ENCODE measurements around the gene SRPK2. TPM values are rescaled to one million over a fixed set of nuclear protein-coding genes. Genes with fewer than 3 reads are reported as not detected.

The SRPK2 gene
- total RNA-seq, 1 donor from 2014 or later: 69.5 TPM

DNA sequence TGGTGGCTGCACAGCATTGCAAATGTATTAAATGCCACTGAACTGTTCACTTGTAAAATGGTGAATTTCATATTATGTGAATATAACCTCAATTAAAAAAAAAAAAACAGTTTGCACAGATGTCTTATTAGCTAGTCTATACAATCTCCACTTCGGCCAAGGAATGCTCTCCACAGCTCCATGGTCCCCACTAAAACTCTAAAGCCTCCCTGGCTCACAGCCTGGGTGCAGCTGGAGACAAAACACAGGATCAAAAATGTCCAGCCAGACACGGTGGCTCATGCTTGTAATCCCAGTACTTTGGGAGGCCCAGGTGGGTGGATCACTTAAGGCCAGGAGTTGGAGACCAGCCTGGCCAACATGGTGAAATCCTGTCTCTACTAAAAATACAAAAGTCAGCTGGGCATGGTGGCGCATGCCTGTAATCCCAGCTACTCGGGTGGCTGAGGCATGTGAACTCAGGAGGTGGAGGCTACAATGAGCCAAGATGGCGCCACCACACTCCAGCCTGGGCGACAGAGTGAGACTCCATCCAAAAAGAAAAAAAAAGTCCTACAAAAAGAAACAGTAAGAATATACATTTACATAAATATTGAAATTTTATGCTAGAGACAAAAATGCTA is 66.0 kb downstream of the SRPK2 start:
- TF ChIP-seq CTCF (IDR thresholded peaks at IDR 0.05): no peak
- H3K4me1 Mint-ChIP-seq (ENCODE audit: unreplicated experiment): peaks cover 1% of the 10 kb centered on the region
- H3K27me3 Mint-ChIP-seq (ENCODE audit: unreplicated experiment): no peaks in the 10 kb centered on the region
- no peak overlapping the region for H3K4me3 Mint-ChIP-seq (ENCODE audit: unreplicated experiment)
- no peak for DNase-seq (ENCODE audit: extremely low spot score, unreplicated experiment)
- no peaks in the 10 kb centered on the region for H3K36me3 Mint-ChIP-seq (ENCODE audit: unreplicated experiment)
- H3K9me3 Mint-ChIP-seq (ENCODE audit: unreplicated experiment): no peaks in the 10 kb centered on the region
- H3K27ac Mint-ChIP-seq (ENCODE audit: unreplicated experiment): no peak overlapping the region

DNA sequence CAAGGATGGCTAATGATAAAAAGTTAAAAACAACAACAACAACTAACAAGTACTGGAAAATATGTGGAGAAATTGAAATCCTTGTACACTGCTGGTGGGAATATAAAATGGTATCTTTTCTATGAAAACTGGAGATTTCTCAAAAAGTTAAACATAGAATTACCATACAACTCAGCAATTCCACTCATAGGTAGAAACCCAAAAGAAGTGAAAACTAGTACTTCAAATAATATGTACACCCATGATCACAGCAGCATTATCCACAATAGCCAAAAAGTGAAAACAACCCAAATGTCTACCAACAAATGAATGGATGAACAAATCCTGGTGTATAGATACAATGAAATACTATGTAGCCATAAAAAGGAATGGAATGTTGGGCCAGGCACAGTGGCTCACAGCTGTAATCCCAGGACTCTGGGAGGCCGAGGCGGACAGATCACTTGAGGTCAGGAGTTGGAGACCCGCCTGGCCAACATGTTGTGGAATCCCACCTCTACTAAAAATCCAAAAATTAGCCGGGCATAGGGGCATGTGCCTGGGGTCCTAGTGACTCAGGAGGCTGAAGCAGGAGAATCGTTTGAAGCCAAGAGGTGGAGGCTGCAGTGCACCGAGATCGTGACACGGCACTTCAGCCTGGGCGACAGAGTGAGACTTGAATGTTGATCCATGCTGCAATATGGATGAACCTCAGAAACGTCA is 66.8 kb downstream of the SRPK2 start:
- H3K9me3 Mint-ChIP-seq (ENCODE audit: unreplicated experiment): no peaks in the 10 kb centered on the region
- TF ChIP-seq CTCF (IDR thresholded peaks at IDR 0.05): no peak
- H3K4me1 Mint-ChIP-seq (ENCODE audit: unreplicated experiment): peaks cover 5% of the 10 kb centered on the region
- no peaks in the 10 kb centered on the region for H3K27me3 Mint-ChIP-seq (ENCODE audit: unreplicated experiment)
- H3K27ac Mint-ChIP-seq (ENCODE audit: unreplicated experiment): no peak overlapping the region
- H3K36me3 Mint-ChIP-seq (ENCODE audit: unreplicated experiment): no peaks in the 10 kb centered on the region
- DNase-seq (ENCODE audit: extremely low spot score, unreplicated experiment): no peak
- no peak overlapping the region for H3K4me3 Mint-ChIP-seq (ENCODE audit: unreplicated experiment)

DNA sequence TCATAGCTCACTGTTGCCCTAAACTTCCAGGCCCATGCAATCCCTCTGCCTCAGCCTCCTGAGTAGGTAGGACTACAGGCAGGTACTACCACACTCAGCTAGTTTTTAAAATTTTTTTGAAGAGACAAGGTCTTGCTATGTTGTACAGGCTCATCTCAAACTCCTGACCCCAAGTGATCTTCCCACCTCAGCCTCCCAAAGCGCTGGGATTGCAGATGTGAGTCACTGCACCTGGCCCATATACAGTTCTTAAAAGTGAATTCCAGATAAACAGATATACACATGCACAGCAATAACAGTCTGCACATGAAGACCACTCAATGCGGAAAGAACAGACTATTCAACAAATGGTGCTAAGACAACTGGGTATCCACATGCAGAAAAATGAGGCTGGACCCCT is 67.8 kb downstream of the SRPK2 start:
- H3K4me3 Mint-ChIP-seq (ENCODE audit: unreplicated experiment): no peak overlapping the region
- no peaks in the 10 kb centered on the region for H3K9me3 Mint-ChIP-seq (ENCODE audit: unreplicated experiment)
- no peaks in the 10 kb centered on the region for H3K36me3 Mint-ChIP-seq (ENCODE audit: unreplicated experiment)
- H3K27ac Mint-ChIP-seq (ENCODE audit: unreplicated experiment): no peak overlapping the region
- DNase-seq (ENCODE audit: extremely low spot score, unreplicated experiment): no peak
- H3K27me3 Mint-ChIP-seq (ENCODE audit: unreplicated experiment): no peaks in the 10 kb centered on the region
- H3K4me1 Mint-ChIP-seq (ENCODE audit: unreplicated experiment): peaks cover 7% of the 10 kb centered on the region
- no peak for TF ChIP-seq CTCF (IDR thresholded peaks at IDR 0.05)

GRCh38 chr7:105319578-105319977 is 69.1 kb downstream of the SRPK2 start:
- TF ChIP-seq CTCF (IDR thresholded peaks at IDR 0.05): no peak
- Mint-ChIP-seq H3K4me3 (ENCODE audit: unreplicated experiment) (no peak overlapping the region), H3K27ac (ENCODE audit: unreplicated experiment) (no peak overlapping the region), H3K36me3 (ENCODE audit: unreplicated experiment) (no peaks in the 10 kb centered on the region), H3K4me1 (ENCODE audit: unreplicated experiment) (peaks cover 7% of the 10 kb centered on the region), H3K9me3 (ENCODE audit: unreplicated experiment) (no peaks in the 10 kb centered on the region), H3K27me3 (ENCODE audit: unreplicated experiment) (no peaks in the 10 kb centered on the region)
- DNase-seq (ENCODE audit: extremely low spot score, unreplicated experiment): no peak

DNA sequence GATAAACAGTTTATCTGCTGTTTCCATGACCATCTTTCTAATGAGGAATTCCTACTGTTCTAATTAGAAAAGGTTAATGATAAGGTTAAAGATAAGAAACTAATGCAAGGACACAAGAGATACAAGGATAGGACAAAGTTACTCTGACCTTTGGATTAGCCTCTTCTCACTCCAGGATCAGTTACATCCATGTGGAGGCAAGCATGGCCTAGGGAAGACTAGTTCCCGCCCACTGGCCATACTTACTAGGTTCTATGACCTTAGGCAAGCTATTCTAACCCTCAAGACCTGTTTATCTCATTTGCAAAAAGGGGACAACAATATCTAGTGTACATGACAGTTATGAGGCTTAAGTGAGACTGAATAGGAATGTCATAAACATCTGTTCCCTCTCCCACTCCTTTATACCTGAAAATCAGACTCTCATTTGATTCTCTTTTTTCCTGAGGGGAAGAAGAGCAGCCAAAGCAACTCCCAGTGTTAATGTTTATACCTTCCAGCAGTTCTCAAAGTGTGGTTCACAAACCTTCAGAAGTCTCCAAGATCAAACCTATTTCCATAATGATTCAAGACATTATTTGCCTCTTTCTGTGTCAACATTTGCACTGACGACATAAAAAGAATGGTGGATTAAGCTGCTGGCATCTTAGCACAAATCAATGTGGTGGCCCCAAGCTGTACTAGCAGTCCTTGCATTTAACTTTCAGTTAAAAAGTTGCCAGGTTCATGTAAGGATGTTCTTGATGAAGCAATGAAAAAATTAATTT is 72.0 kb downstream of the SRPK2 start:
- H3K27ac Mint-ChIP-seq (ENCODE audit: unreplicated experiment): no peak overlapping the region
- H3K27me3 Mint-ChIP-seq (ENCODE audit: unreplicated experiment): no peaks in the 10 kb centered on the region
- DNase-seq (ENCODE audit: extremely low spot score, unreplicated experiment): no peak
- no peak overlapping the region for H3K4me3 Mint-ChIP-seq (ENCODE audit: unreplicated experiment)
- peaks cover 9% of the 10 kb centered on the region for H3K4me1 Mint-ChIP-seq (ENCODE audit: unreplicated experiment)
- no peaks in the 10 kb centered on the region for H3K9me3 Mint-ChIP-seq (ENCODE audit: unreplicated experiment)
- H3K36me3 Mint-ChIP-seq (ENCODE audit: unreplicated experiment): no peaks in the 10 kb centered on the region
- no peak for TF ChIP-seq CTCF (IDR thresholded peaks at IDR 0.05)
